Measurements from ENCODE around the gene KRTAP12-1. TPM values are rescaled to one million over a fixed set of nuclear protein-coding genes. Genes with fewer than 3 reads are reported as not detected.

Gene KRTAP12-1
- total RNA-seq, 1 donor from 2014 or later: not detected

GRCh38 chr21:44727757-44728156 is 45.8 kb upstream of the KRTAP12-1 start:
- DNase-seq (ENCODE audit: low read depth): no peak
- no peaks in the 10 kb centered on the region for H3K36me3 ChIP-seq (ENCODE audit: control insufficient read depth, insufficient read depth, low read length)
- H3K4me3 ChIP-seq (ENCODE audit: low read depth, low read length): no peak overlapping the region
- peaks cover 24% of the 10 kb centered on the region for H3K27me3 ChIP-seq (ENCODE audit: control insufficient read depth, insufficient read depth, low read length)
- TF ChIP-seq, protein P1, sequence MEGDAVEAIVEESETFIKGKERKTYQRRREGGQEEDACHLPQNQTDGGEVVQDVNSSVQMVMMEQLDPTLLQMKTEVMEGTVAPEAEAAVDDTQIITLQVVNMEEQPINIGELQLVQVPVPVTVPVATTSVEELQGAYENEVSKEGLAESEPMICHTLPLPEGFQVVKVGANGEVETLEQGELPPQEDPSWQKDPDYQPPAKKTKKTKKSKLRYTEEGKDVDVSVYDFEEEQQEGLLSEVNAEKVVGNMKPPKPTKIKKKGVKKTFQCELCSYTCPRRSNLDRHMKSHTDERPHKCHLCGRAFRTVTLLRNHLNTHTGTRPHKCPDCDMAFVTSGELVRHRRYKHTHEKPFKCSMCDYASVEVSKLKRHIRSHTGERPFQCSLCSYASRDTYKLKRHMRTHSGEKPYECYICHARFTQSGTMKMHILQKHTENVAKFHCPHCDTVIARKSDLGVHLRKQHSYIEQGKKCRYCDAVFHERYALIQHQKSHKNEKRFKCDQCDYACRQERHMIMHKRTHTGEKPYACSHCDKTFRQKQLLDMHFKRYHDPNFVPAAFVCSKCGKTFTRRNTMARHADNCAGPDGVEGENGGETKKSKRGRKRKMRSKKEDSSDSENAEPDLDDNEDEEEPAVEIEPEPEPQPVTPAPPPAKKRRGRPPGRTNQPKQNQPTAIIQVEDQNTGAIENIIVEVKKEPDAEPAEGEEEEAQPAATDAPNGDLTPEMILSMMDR (IDR thresholded peaks at IDR 0.05; ENCODE audit: insufficient read depth, low read length, poor library complexity, severe bottlenecking): no peak

DNA sequence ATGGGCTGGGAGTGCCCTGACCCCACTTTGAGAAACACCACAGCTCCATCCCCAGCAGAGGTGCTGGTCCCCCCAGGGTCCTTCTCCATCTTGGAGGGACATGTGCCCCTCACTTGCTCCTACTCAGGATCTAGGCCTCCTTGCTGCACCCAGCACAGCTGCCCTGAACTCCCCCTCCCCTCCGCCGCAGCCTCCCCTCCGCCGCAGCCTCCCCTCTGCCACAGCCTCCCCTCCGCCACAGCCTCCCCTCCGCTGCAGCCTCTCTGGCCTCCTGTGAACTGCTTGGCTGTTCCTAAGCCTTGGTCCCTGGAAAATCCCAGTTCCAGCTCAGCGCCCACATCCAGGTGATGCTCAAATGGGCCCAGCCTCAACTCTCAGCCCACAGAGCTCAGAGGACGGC is 45.4 kb upstream of the KRTAP12-1 start:
- DNase-seq (ENCODE audit: low read depth): no peak
- Histone ChIP-seq H3K36me3 (ENCODE audit: control insufficient read depth, insufficient read depth, low read length) (no peaks in the 10 kb centered on the region), H3K27me3 (ENCODE audit: control insufficient read depth, insufficient read depth, low read length) (peaks cover 26% of the 10 kb centered on the region), H3K4me3 (ENCODE audit: low read depth, low read length) (no peak overlapping the region)
- TF ChIP-seq, protein P1 (IDR thresholded peaks at IDR 0.05; ENCODE audit: insufficient read depth, low read length, poor library complexity, severe bottlenecking): no peak

GRCh38 chr21:44726826-44727225 is 44.9 kb upstream of the KRTAP12-1 start:
- H3K4me3 ChIP-seq (ENCODE audit: low read depth, low read length): no peak overlapping the region
- TF ChIP-seq, protein P1 (IDR thresholded peaks at IDR 0.05; ENCODE audit: insufficient read depth, low read length, poor library complexity, severe bottlenecking): no peak
- H3K27me3 ChIP-seq (ENCODE audit: control insufficient read depth, insufficient read depth, low read length): peaks cover 26% of the 10 kb centered on the region
- no peaks in the 10 kb centered on the region for H3K36me3 ChIP-seq (ENCODE audit: control insufficient read depth, insufficient read depth, low read length)
- DNase-seq (ENCODE audit: low read depth): no peak

- no peak for DNase-seq (ENCODE audit: low read depth)
- Histone ChIP-seq H3K27me3 (ENCODE audit: control insufficient read depth, insufficient read depth, low read length) (peaks cover 26% of the 10 kb centered on the region), H3K4me3 (ENCODE audit: low read depth, low read length) (no peak overlapping the region), H3K36me3 (ENCODE audit: control insufficient read depth, insufficient read depth, low read length) (no peaks in the 10 kb centered on the region)
- TF ChIP-seq, protein P1 (IDR thresholded peaks at IDR 0.05; ENCODE audit: insufficient read depth, low read length, poor library complexity, severe bottlenecking): no peak
Measured at GRCh38 chr21:44724926-44725325, 43.0 kb upstream of the KRTAP12-1 start.

DNA sequence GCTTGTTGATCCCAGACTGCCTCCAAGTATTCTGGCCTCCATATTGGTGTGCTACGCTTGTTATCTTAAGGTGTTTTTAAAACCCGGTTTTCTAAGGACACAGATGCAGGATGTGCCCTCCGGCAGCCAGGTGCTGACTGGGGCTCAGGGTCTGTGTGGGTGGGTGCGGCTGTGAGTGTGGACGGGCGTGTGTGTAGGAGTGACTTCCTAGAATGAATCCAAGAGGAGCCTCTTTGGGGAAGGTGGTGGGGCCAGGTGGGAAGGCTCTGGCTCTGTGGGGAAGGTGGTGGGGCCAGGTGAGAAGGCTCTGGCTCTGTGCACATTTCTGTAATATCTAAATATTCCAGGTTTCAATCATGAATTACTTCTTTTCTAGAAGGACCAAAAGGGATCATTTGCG is 42.2 kb upstream of the KRTAP12-1 start:
- H3K36me3 ChIP-seq (ENCODE audit: control insufficient read depth, insufficient read depth, low read length): no peaks in the 10 kb centered on the region
- peaks cover 26% of the 10 kb centered on the region for H3K27me3 ChIP-seq (ENCODE audit: control insufficient read depth, insufficient read depth, low read length)
- no peak for DNase-seq (ENCODE audit: low read depth)
- TF ChIP-seq, protein P1 (IDR thresholded peaks at IDR 0.05; ENCODE audit: insufficient read depth, low read length, poor library complexity, severe bottlenecking): no peak
- H3K4me3 ChIP-seq (ENCODE audit: low read depth, low read length): no peak overlapping the region

All from kidney epithelial cell (primary cell).